Measurements from ENCODE around the gene TTYH2. TPM values are rescaled to one million over a fixed set of nuclear protein-coding genes. Genes with fewer than 3 reads are reported as not detected.

The TTYH2 gene
- total RNA-seq, 1 donor: 1.4 TPM

GRCh38 chr17:74205274-74205673 lies 8.1 kb upstream of the TTYH2 start:
- H3K27ac ChIP-seq (ENCODE audit: low read depth, low read length): peak overlapping the region; percentile 21
- H3K79me2 ChIP-seq (ENCODE audit: insufficient read depth, low read length): peaks cover 49% of the 10 kb centered on the region
- H3K4me3 ChIP-seq (ENCODE audit: insufficient read depth, low read length): peak overlapping the region; percentile 97
- peaks cover 51% of the 10 kb centered on the region for H3K36me3 ChIP-seq (ENCODE audit: insufficient read depth, low read length)
- peaks cover 36% of the 10 kb centered on the region for H3K4me1 ChIP-seq (ENCODE audit: insufficient read depth, low read length)
- DNase-seq (ENCODE audit: insufficient read length, low spot score, missing footprints): peak; percentile 68
- H2AFZ ChIP-seq (ENCODE audit: low read length): no peak overlapping the region
- no peak for TF ChIP-seq CTCF (IDR thresholded peaks at IDR 0.05; ENCODE audit: extremely low read depth, low read depth, low read length)
- H4K20me1 ChIP-seq (ENCODE audit: insufficient read depth, low read length): peaks cover 60% of the 10 kb centered on the region
- peaks cover 15% of the 10 kb centered on the region for H3K27me3 ChIP-seq (ENCODE audit: insufficient read depth, low read length)
- H3K4me2 ChIP-seq (ENCODE audit: insufficient read depth, low read length): peak overlapping the region; percentile 94
- H3K9me3 ChIP-seq (ENCODE audit: low read depth, low read length): no peaks in the 10 kb centered on the region

- TF ChIP-seq CTCF (IDR thresholded peaks at IDR 0.05; ENCODE audit: extremely low read depth, low read depth, low read length): no peak
- H3K4me3 ChIP-seq (ENCODE audit: insufficient read depth, low read length): no peak overlapping the region
- H4K20me1 ChIP-seq (ENCODE audit: insufficient read depth, low read length): peaks cover 71% of the 10 kb centered on the region
- H2AFZ ChIP-seq (ENCODE audit: low read length): no peak overlapping the region
- H3K27ac ChIP-seq (ENCODE audit: low read depth, low read length): peak overlapping the region; percentile 5
- peaks cover 58% of the 10 kb centered on the region for H3K36me3 ChIP-seq (ENCODE audit: insufficient read depth, low read length)
- H3K27me3 ChIP-seq (ENCODE audit: insufficient read depth, low read length): peaks cover 10% of the 10 kb centered on the region
- peak overlapping the region; percentile 94 for H3K4me2 ChIP-seq (ENCODE audit: insufficient read depth, low read length)
- peaks cover 49% of the 10 kb centered on the region for H3K79me2 ChIP-seq (ENCODE audit: insufficient read depth, low read length)
- DNase-seq (ENCODE audit: insufficient read length, low spot score, missing footprints): no peak
- no peaks in the 10 kb centered on the region for H3K9me3 ChIP-seq (ENCODE audit: low read depth, low read length)
- peaks cover 46% of the 10 kb centered on the region for H3K4me1 ChIP-seq (ENCODE audit: insufficient read depth, low read length)
These were observed 7.0 kb upstream of the TTYH2 start for GRCh38 chr17:74206332-74206818.

GRCh38 chr17:74210191-74211140 lies 2.9 kb upstream of the TTYH2 start:
- H3K4me2 ChIP-seq (ENCODE audit: insufficient read depth, low read length): no peak overlapping the region
- no peak overlapping the region for H2AFZ ChIP-seq (ENCODE audit: low read length)
- no peak overlapping the region for H3K4me3 ChIP-seq (ENCODE audit: insufficient read depth, low read length)
- peaks cover 45% of the 10 kb centered on the region for H3K4me1 ChIP-seq (ENCODE audit: insufficient read depth, low read length)
- H3K79me2 ChIP-seq (ENCODE audit: insufficient read depth, low read length): peaks cover 29% of the 10 kb centered on the region
- no peak overlapping the region for H3K27ac ChIP-seq (ENCODE audit: low read depth, low read length)
- H4K20me1 ChIP-seq (ENCODE audit: insufficient read depth, low read length): peaks cover 59% of the 10 kb centered on the region
- TF ChIP-seq CTCF (IDR thresholded peaks at IDR 0.05; ENCODE audit: extremely low read depth, low read depth, low read length): peak; percentile 98
- no peaks in the 10 kb centered on the region for H3K27me3 ChIP-seq (ENCODE audit: insufficient read depth, low read length)
- no peaks in the 10 kb centered on the region for H3K9me3 ChIP-seq (ENCODE audit: low read depth, low read length)
- peak; percentile 97 for DNase-seq (ENCODE audit: insufficient read length, low spot score, missing footprints)
- H3K36me3 ChIP-seq (ENCODE audit: insufficient read depth, low read length): peaks cover 50% of the 10 kb centered on the region
